GM12878 (cell line): ENCODE results near the gene ADK. TPM values are rescaled to one million over a fixed set of nuclear protein-coding genes. Genes with fewer than 3 reads are reported as not detected.

Experiments used
- ATAC-seq: fragments of 200-7000 bp; cut with Tn5 transposase; 3 replicates; pipeline ENCODE4 v1.9.1; 2020; ENCODE audit warnings: mild to moderate bottlenecking, moderate library complexity
- BruUV-seq: library from RNA; stranded (reverse); fragments of 400-500 nt; replicated peaks from 2 replicates; lab custom pipeline; 2021; lab: Mats Ljungman, UMichigan
- CTCF ChIA-PET: fragments of 300-600 bp; sonication (Branson Sonifier 250); formaldehyde crosslinking; extraction: SDS; loops from one replicate; lab custom pipeline; 2021; ENCODE audit warnings: inconsistent platforms; lab: Yijun Ruan, JAX
- POLR2A ChIA-PET: fragments of 350-600 bp; formaldehyde crosslinking; extraction: SDS; loops from one replicate; lab custom pipeline; 2021; ENCODE audit warnings: inconsistent platforms; lab: Charles Lee
- RAD21 ChIA-PET: fragments of 300-600 bp; sonication (Branson Sonifier 250); formaldehyde crosslinking; loops from one replicate; lab custom pipeline; 2023; ENCODE audit warnings: antibody characterized with exemption; ENCODE audit not compliant: unreplicated experiment; lab: Charles Lee
- SMC1A ChIA-PET: fragments of 300-600 bp; sonication (Branson Sonifier 250); formaldehyde crosslinking; loops from one replicate; lab custom pipeline; 2023; ENCODE audit not compliant: unreplicated experiment, uncharacterized antibody; lab: Charles Lee
- DNase-seq: peaks from one replicate; pipeline ENCODE4 v3.0.0-alpha.2; 2011; ENCODE audit warnings: low read depth, low spot score
- FAIRE-seq: peaks from 3 replicates; lab custom pipeline; 2011; peaks lifted over from hg19 to GRCh38; lab: Jason Lieb, UNC
- H2AFZ ChIP-seq: 2 replicates; pipeline ENCODE4 v1.6.0; 2011; ENCODE audit warnings: low read depth, low read length, control low read depth; ENCODE audit not compliant: control insufficient read depth
- H3K27ac ChIP-seq: 2 replicates; pipeline ENCODE4 v1.5.1; 2011; ENCODE audit warnings: control low read depth; ENCODE audit not compliant: control insufficient read depth, insufficient read depth
- H3K27me3 ChIP-seq, 2 experiments: replicated peaks in 1 of 2; 2 replicates each; pipeline versions ENCODE4 v1.6.0 to v1.6.1; 2011; ENCODE audit warnings: low read length in 1 of 2; ENCODE audit not compliant: control insufficient read depth in 2 of 2, insufficient read depth in 2 of 2
- H3K36me3 ChIP-seq, 2 experiments: 2 replicates each; pipeline ENCODE4 v1.5.1; 2011; ENCODE audit warnings: low read length in 1 of 2; ENCODE audit not compliant: control insufficient read depth in 2 of 2, insufficient read depth in 2 of 2
- H3K4me1 ChIP-seq: 2 replicates; pipeline ENCODE4 v1.6.1; 2011; ENCODE audit warnings: mild to moderate bottlenecking, low read length, moderate library complexity, mixed read lengths; ENCODE audit not compliant: control insufficient read depth, insufficient read depth
- H3K4me2 ChIP-seq: 2 replicates; pipeline ENCODE4 v1.6.0; 2011; ENCODE audit warnings: control low read depth; ENCODE audit not compliant: control insufficient read depth, insufficient read depth
- H3K4me3 ChIP-seq: fragments of 200-600 bp; sonication (generic); 2 replicates; pipeline ENCODE4 v1.5.1; 2016
- H3K79me2 ChIP-seq: 2 replicates; pipeline ENCODE4 v1.6.0; 2011; ENCODE audit warnings: low read length; ENCODE audit not compliant: control insufficient read depth, insufficient read depth
- H3K9ac ChIP-seq: 2 replicates; pipeline ENCODE4 v1.8.0; 2011; ENCODE audit warnings: low read length, control low read depth, mixed read lengths; ENCODE audit not compliant: control insufficient read depth, insufficient read depth
- H3K9me3 ChIP-seq: replicated peaks from 3 replicates; pipeline ENCODE4 v1.5.1; 2011; ENCODE audit warnings: mild to moderate bottlenecking, low read length; ENCODE audit not compliant: control insufficient read depth, insufficient read depth
- H4K20me1 ChIP-seq: 2 replicates; pipeline ENCODE4 v1.6.0; 2011; ENCODE audit not compliant: control insufficient read depth, insufficient read depth
- BHLHE40 ChIP-seq, 2 experiments: fragments of 450-650 bp in 1 of 2; IDR thresholded peaks; 2 replicates each; pipeline ENCODE4 v1.6.1; 2011 to 2017; ENCODE audit warnings: low read depth in 2 of 2, borderline replicate concordance in 1 of 2, improper control_type of control experiment in 1 of 2, low read length in 1 of 2, mild to moderate bottlenecking in 1 of 2
- BRCA1 ChIP-seq: IDR thresholded peaks from 2 replicates; pipeline ENCODE4 v1.6.1; 2011; ENCODE audit warnings: low read depth, low read length, improper control_type of control experiment
- MYC ChIP-seq: IDR thresholded peaks from 2 replicates; pipeline ENCODE4 v1.6.1; 2011; ENCODE audit warnings: mild to moderate bottlenecking, low read length, moderate library complexity, inconsistent platforms; ENCODE audit not compliant: insufficient read depth, insufficient replicate concordance, insufficient read length, severe bottlenecking
- NFYA ChIP-seq: IDR thresholded peaks from 2 replicates; pipeline ENCODE4 v1.6.1; 2011; ENCODE audit warnings: low read depth, mild to moderate bottlenecking, low read length, improper control_type of control experiment, borderline replicate concordance
- NRF1 ChIP-seq: conservative IDR thresholded peaks from 2 replicates; pipeline ENCODE4 v1.6.1; 2011; ENCODE audit warnings: mild to moderate bottlenecking, low read depth, low read length, improper control_type of control experiment
- RAD51 ChIP-seq: fragments of 450-650 bp; IDR thresholded peaks from 2 replicates; pipeline ENCODE4 v1.6.1; 2016; ENCODE audit warnings: moderate library complexity, mild to moderate bottlenecking, inconsistent platforms
- RCOR1 ChIP-seq: conservative IDR thresholded peaks from 2 replicates; pipeline ENCODE4 v1.6.1; 2012; ENCODE audit warnings: low read depth, low read length, improper control_type of control experiment
- SUZ12 ChIP-seq: fragments of 200-600 bp; sonication (generic); IDR thresholded peaks from one replicate; pipeline ENCODE4 v1.6.1; 2018; ENCODE audit warnings: antibody characterized with exemption, mild to moderate bottlenecking; ENCODE audit not compliant: unreplicated experiment
- ZNF217 ChIP-seq: fragments of 450-650 bp; IDR thresholded peaks from 2 replicates; pipeline ENCODE4 v1.6.1; 2017; ENCODE audit warnings: antibody characterized with exemption, mild to moderate bottlenecking
- WGBS: methylation state at CpG from one replicate; pipeline ENCODE4 v1.1.6; 2016; ENCODE audit warnings: low lambda C conversion rate; ENCODE audit not compliant: insufficient replicate concordance, insufficient coverage; ENCODE audit errors: missing lambda C conversion rate; 5-methylcytosine and 5-hydroxymethylcytosine counted together
- in situ Hi-C: fragments of 300-500 bp; cut with MboI; formaldehyde crosslinking; loops from 9 replicates; pipeline ENCODE4 v1.14.3; 2018; ENCODE audit warnings: mixed read lengths
- intact Hi-C: fragments of 100-400 bp; cut with micrococcal nuclease; formaldehyde crosslinking; loops from one replicate; pipeline ENCODE4 v1.14.2; 2022; ENCODE audit not compliant: unreplicated experiment
- polyA plus RNA-seq, 11 experiments: library from polyadenylated mRNA; depleted of rRNA in 4 of 11; unstranded in 6 of 11; stranded (reverse) in 5 of 11; fragments of >200 nt; fragmentation: Nextera tagmentation in 4 of 11; fragmentation: Illumina TruSeq in 1 of 11; extraction: Ambion mirVana in 4 of 11; extraction: Trizol in 1 of 11; gene quantifications; 1 replicate in 1 of 11; 2 replicates in 10 of 11; pipeline versions ENCODE4 v1.2.1 to v1.2.3, GENCODE V29; 2011 to 2016; ENCODE audit warnings: inconsistent platforms in 2 of 11, missing spikeins in 2 of 11, low read depth in 1 of 11
- total RNA-seq, 4 experiments: library from RNA; depleted of rRNA in 3 of 4; stranded (reverse); fragments of >200 nt in 3 of 4; fragmentation: Illumina TruSeq in 1 of 4; extraction: Trizol in 1 of 4; gene quantifications; 2 replicates each; pipeline versions ENCODE4 v1.2.1 to v1.2.3, GENCODE V29; 2013 to 2021
- TF ChIP-seq, protein P1 (sequence below): IDR thresholded peaks from 2 replicates; pipeline ENCODE4 v1.6.1; 2012; ENCODE audit warnings: mild to moderate bottlenecking, low read depth, low read length
- TF ChIP-seq, protein P2 (sequence below): IDR thresholded peaks from 2 replicates; pipeline ENCODE4 v1.6.1; 2011; ENCODE audit warnings: borderline replicate concordance, low read depth, mild to moderate bottlenecking, moderate library complexity, mixed read lengths, low read length; ENCODE audit not compliant: insufficient read depth; ENCODE audit errors: extremely low read length
- TF ChIP-seq, protein P3 (sequence below): fragments of 450-650 bp; IDR thresholded peaks from 2 replicates; pipeline ENCODE4 v1.6.1; 2016; ENCODE audit warnings: mild to moderate bottlenecking, moderate library complexity, borderline replicate concordance
- TF ChIP-seq, protein P4 (sequence below): IDR thresholded peaks from 2 replicates; pipeline ENCODE4 v1.6.1; 2011; ENCODE audit warnings: low read depth, low read length, improper control_type of control experiment, borderline replicate concordance

The ADK gene
- total and polyA plus RNA-seq, 10 of the 15 experiments (the other 5 are each of a cell fraction or from before 2014, with no cell fraction given): 42.0 to 151 (median 81.6) TPM

DNA sequence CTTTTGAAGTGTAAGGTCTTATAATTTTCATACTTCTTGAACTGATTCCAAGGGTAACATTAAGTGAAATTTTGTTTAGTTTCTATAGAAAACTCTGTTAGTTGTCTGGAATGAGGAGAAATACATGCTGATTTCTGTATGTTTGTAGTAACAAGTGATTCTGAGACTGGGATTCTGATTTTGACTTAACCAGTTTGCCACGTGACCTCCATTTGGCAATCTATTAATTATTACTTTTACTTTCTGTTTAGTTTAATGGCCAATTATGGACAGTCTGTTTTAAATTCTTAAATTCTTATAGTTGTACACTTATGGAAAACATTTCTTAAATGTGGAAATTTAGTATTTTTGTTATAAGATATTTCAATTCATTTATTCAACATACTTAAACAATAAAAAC lies 163.1 kb downstream of the ADK start:
- BruUV-seq: no TSS peak
- H4K20me1 ChIP-seq: no peaks in the 10 kb centered on the region
- 47% methylated on average over 1 of the region's 1 CpG for WGBS
- peaks cover 0 to 7% of the 10 kb centered on the region in 2 experiments; a peak in 1 of 4 replicates for H3K36me3 ChIP-seq
- ChIA-PET SMC1A (no interaction called here), POLR2A (no interaction called here), RAD21 (no interaction called here), CTCF (interaction anchor here (0.7 kb wide), 1 partner anchor 418 kb away, joined by 3 read pairs; no protein-coding TSS in a partner anchor)
- H3K27ac ChIP-seq: no peak overlapping the region
- intact Hi-C loops: no loop called here
- no peak for FAIRE-seq
- in situ Hi-C loops: no loop called here
- ATAC-seq: peak; percentile 74
- no peak for DNase-seq
- peaks cover 2% of the 10 kb centered on the region for H3K9me3 ChIP-seq
- no peak overlapping the region for H2AFZ ChIP-seq
- no peaks in the 10 kb centered on the region for H3K27me3 ChIP-seq
- no peak overlapping the region for H3K4me3 ChIP-seq
- no peaks in the 10 kb centered on the region for H3K79me2 ChIP-seq
- no peak overlapping the region for H3K9ac ChIP-seq
- H3K4me2 ChIP-seq: no peak overlapping the region
- no peaks in the 10 kb centered on the region for H3K4me1 ChIP-seq
- peak; percentile 94 for TF ChIP-seq RAD51
- TF ChIP-seq, protein P1, sequence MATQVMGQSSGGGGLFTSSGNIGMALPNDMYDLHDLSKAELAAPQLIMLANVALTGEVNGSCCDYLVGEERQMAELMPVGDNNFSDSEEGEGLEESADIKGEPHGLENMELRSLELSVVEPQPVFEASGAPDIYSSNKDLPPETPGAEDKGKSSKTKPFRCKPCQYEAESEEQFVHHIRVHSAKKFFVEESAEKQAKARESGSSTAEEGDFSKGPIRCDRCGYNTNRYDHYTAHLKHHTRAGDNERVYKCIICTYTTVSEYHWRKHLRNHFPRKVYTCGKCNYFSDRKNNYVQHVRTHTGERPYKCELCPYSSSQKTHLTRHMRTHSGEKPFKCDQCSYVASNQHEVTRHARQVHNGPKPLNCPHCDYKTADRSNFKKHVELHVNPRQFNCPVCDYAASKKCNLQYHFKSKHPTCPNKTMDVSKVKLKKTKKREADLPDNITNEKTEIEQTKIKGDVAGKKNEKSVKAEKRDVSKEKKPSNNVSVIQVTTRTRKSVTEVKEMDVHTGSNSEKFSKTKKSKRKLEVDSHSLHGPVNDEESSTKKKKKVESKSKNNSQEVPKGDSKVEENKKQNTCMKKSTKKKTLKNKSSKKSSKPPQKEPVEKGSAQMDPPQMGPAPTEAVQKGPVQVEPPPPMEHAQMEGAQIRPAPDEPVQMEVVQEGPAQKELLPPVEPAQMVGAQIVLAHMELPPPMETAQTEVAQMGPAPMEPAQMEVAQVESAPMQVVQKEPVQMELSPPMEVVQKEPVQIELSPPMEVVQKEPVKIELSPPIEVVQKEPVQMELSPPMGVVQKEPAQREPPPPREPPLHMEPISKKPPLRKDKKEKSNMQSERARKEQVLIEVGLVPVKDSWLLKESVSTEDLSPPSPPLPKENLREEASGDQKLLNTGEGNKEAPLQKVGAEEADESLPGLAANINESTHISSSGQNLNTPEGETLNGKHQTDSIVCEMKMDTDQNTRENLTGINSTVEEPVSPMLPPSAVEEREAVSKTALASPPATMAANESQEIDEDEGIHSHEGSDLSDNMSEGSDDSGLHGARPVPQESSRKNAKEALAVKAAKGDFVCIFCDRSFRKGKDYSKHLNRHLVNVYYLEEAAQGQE: no peak
- TF ChIP-seq, protein P2, sequence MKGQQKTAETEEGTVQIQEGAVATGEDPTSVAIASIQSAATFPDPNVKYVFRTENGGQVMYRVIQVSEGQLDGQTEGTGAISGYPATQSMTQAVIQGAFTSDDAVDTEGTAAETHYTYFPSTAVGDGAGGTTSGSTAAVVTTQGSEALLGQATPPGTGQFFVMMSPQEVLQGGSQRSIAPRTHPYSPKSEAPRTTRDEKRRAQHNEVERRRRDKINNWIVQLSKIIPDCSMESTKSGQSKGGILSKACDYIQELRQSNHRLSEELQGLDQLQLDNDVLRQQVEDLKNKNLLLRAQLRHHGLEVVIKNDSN: no peak
- no peak for TF ChIP-seq BRCA1
- TF ChIP-seq RCOR1: no peak
- TF ChIP-seq BHLHE40 (IDR thresholded peaks at IDR 0.05; ENCODE audit: borderline replicate concordance in 1 of 2, low read depth in 2 of 2, low read length in 1 of 2): peak in 1 of 2 experiments; percentile 20; a peak in 1 of 4 replicates
- no peak for TF ChIP-seq ZNF217
- TF ChIP-seq, protein P3, sequence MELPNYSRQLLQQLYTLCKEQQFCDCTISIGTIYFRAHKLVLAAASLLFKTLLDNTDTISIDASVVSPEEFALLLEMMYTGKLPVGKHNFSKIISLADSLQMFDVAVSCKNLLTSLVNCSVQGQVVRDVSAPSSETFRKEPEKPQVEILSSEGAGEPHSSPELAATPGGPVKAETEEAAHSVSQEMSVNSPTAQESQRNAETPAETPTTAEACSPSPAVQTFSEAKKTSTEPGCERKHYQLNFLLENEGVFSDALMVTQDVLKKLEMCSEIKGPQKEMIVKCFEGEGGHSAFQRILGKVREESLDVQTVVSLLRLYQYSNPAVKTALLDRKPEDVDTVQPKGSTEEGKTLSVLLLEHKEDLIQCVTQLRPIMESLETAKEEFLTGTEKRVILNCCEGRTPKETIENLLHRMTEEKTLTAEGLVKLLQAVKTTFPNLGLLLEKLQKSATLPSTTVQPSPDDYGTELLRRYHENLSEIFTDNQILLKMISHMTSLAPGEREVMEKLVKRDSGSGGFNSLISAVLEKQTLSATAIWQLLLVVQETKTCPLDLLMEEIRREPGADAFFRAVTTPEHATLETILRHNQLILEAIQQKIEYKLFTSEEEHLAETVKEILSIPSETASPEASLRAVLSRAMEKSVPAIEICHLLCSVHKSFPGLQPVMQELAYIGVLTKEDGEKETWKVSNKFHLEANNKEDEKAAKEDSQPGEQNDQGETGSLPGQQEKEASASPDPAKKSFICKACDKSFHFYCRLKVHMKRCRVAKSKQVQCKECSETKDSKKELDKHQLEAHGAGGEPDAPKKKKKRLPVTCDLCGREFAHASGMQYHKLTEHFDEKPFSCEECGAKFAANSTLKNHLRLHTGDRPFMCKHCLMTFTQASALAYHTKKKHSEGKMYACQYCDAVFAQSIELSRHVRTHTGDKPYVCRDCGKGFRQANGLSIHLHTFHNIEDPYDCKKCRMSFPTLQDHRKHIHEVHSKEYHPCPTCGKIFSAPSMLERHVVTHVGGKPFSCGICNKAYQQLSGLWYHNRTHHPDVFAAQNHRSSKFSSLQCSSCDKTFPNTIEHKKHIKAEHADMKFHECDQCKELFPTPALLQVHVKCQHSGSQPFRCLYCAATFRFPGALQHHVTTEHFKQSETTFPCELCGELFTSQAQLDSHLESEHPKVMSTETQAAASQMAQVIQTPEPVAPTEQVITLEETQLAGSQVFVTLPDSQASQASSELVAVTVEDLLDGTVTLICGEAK: no peak; the same call in 1 of the 2 replicates
- no peak for TF ChIP-seq NRF1
- TF ChIP-seq, protein P4, sequence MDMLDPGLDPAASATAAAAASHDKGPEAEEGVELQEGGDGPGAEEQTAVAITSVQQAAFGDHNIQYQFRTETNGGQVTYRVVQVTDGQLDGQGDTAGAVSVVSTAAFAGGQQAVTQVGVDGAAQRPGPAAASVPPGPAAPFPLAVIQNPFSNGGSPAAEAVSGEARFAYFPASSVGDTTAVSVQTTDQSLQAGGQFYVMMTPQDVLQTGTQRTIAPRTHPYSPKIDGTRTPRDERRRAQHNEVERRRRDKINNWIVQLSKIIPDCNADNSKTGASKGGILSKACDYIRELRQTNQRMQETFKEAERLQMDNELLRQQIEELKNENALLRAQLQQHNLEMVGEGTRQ: peak; percentile 65; the same call in 1 of the 2 replicates
- no peak for TF ChIP-seq MYC
- TF ChIP-seq NFYA: no peak
- TF ChIP-seq SUZ12: no peak
